GM12892 (cell line): ENCODE data around the gene ZMAT5.

ENCODE experiments used
- POLR2A ChIP-seq: IDR thresholded peaks from 2 replicates; pipeline ENCODE4 v1.6.1; 2011; ENCODE audit warnings: low read depth, low read length, control low read depth
- POLR2AphosphoS5 ChIP-seq: IDR thresholded peaks from 2 replicates; pipeline ENCODE4 v1.6.1; 2011; ENCODE audit warnings: low read depth, low read length, control low read depth
- TAF1 ChIP-seq: IDR thresholded peaks from 2 replicates; pipeline ENCODE4 v1.6.1; 2011; ENCODE audit warnings: low read depth, mild to moderate bottlenecking, control low read depth, low read length, borderline replicate concordance

- no peak for TF ChIP-seq TAF1
- no peak for TF ChIP-seq POLR2AphosphoS5
- TF ChIP-seq POLR2A: no peak
Observed at GRCh38 chr22:29692327-29692640, 74.5 kb downstream of the ZMAT5 start.
